ENCODE measurements around the gene NTMT2.

The NTMT2 gene

GRCh38 chr1:170209125-170209524 is 63.4 kb downstream of the NTMT2 start:
- DNase-seq (ENCODE audit: low read depth in 2 of 2) = no peak

DNA sequence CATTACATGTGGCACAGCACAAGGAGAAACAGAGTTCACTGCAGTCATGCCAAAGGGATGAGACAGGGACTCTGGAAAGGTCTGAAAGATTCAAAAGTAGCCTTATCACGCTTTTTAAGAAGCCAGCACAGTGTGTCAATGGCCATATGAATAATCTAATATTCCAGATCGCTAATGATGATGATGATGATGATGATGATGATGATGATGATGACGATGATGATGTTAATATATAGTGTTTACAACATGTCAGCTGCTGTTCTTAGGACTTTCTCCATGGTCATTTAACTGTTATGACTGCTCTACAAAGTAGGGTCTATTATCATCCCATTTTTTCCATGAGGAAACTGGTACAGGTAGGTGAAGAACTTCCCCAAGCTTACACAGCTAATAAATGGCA is 64.4 kb downstream of the NTMT2 start:
- DNase-seq (ENCODE audit: low read depth in 2 of 2) = no peak

- DNase-seq (ENCODE audit: low read depth in 2 of 2) = no peak
Measured at GRCh38 chr1:170213596-170213995, 67.8 kb downstream of the NTMT2 start.

DNA sequence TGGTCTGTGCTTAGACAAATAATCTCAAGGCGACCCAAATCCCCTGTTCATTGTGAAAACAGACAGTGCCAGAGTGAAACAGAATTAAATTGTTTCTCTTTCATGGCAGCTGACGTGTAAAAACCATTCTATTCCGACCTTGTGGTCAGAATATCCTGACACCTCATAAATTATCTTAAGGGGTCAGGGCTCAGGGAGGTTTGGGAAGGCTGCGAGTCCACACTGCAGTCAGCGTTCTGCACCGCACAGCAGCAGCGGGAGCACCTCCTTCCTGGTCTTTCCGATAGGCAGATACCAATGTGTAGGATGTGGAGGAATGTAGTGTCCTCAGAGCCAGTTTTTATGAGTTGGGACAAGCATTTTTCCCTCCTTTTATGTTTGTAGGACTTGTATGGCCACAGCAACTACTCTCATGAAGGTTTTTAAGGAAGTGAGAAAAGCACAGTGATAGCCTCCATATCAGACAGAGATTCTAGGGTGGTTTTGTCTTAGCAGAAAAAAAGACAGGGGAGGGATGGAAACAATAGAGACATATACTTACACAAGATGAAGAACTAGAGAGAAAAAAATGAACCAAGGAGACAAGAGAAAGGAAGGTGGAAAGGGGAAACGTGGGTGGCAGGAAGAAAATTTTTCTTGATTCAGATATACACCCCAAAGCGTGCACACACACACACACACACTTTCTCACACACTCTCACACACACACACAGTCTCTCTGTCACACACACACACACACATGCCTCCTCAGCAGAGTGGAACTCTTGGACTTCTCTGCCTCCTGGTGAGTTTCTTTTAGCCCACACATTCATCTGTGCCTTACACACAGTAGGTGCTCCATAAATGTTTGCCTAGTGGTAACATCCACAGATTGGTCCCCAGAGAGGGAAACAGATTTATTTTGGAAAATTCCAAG is 68.6 kb downstream of the NTMT2 start:
- DNase-seq (ENCODE audit: low read depth in 2 of 2) = no peak

DNA sequence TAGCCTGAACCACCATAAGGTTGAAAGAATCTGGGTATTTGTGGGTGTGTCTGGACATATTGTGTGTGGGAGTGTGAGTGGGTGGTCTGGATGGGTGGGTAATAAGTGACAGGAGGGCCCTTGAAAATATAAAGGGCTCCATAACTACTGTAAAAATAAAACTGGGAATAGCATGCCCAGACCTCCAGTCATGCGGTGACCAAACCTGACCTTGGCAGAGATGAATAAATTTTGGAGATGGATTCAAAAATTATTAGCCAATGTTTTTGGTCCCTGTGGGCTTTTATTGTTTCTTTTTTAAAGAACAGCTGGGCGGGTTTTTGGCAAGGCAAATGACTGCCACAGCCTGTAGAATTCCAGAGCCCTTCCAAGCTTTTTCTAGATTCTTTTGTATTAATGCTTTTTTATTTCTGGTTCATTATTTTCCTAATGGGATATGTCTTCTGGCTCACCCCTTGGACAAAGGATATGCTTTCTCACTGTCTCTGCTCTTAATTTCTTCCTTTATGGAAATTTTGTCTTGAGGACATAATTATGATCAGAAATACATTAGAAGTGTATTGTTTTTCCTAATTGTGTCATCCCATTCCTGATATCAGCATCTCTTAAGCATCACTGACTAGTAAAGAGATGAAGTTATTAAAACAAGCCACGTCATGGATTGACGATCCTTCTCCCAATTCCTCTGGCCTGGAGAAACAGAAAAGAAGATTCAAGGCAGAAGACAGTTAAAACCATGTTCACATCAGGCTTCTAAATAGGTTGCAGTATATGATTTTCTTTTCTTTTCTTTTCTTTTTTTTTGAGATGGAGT is 69.5 kb downstream of the NTMT2 start:
- no peak for DNase-seq (ENCODE audit: low read depth in 2 of 2)

- no peak for DNase-seq (ENCODE audit: low read depth in 2 of 2)
Measured at GRCh38 chr1:170217517-170218256, 71.9 kb downstream of the NTMT2 start.

GRCh38 chr1:170218257-170218650 is 72.5 kb downstream of the NTMT2 start:
- DNase-seq (ENCODE audit: low read depth in 2 of 2) = no peak
